Astrocyte (in vitro differentiated cells and primary cell): ENCODE measurements around the gene PTGIR. TPM values are rescaled to one million over a fixed set of nuclear protein-coding genes. Genes with fewer than 3 reads are reported as not detected.

Source experiments
- DNase-seq: peaks from one replicate; pipeline ENCODE4 v3.0.0-alpha.2; 2010; ENCODE audit warnings: low read depth
- FAIRE-seq: peaks from 2 replicates; lab custom pipeline; 2011; peaks lifted over from hg19 to GRCh38; lab: Jason Lieb, UNC
- H2AFZ ChIP-seq: 2 replicates; pipeline ENCODE4 v1.6.0; 2012; ENCODE audit warnings: low read depth, low read length, inconsistent platforms
- H3K27ac ChIP-seq: 2 replicates; pipeline ENCODE4 v1.5.1; 2011; ENCODE audit warnings: low read depth, low read length, inconsistent platforms
- H3K27me3 ChIP-seq: 2 replicates; pipeline ENCODE4 v1.6.0; 2011; ENCODE audit warnings: low read length, inconsistent platforms; ENCODE audit not compliant: insufficient read depth
- H3K36me3 ChIP-seq: 2 replicates; pipeline ENCODE4 v1.5.1; 2011; ENCODE audit warnings: low read length, inconsistent platforms; ENCODE audit not compliant: insufficient read depth
- H3K4me1 ChIP-seq: 2 replicates; pipeline ENCODE4 v1.5.1; 2011; ENCODE audit warnings: low read length, inconsistent platforms; ENCODE audit not compliant: insufficient read depth
- H3K4me2 ChIP-seq: 2 replicates; pipeline ENCODE4 v1.6.0; 2012; ENCODE audit warnings: low read length, inconsistent platforms
- H3K4me3 ChIP-seq: 2 replicates; pipeline ENCODE4 v1.5.1; 2011; ENCODE audit warnings: low read depth, mild to moderate bottlenecking, low read length, inconsistent platforms; ENCODE audit not compliant: insufficient read depth
- H3K79me2 ChIP-seq: 2 replicates; pipeline ENCODE4 v1.6.0; 2012; ENCODE audit warnings: mild to moderate bottlenecking, low read length, inconsistent platforms; ENCODE audit not compliant: insufficient read depth
- H3K9ac ChIP-seq: 2 replicates; pipeline ENCODE4 v1.6.0; 2012; ENCODE audit warnings: mild to moderate bottlenecking, low read length, inconsistent platforms
- H3K9me3 ChIP-seq: 2 replicates; pipeline ENCODE4 v1.5.1; 2012; ENCODE audit warnings: low read depth, mild to moderate bottlenecking, low read length, inconsistent platforms; ENCODE audit not compliant: insufficient read depth
- H4K20me1 ChIP-seq: 2 replicates; pipeline ENCODE4 v1.6.0; 2012; ENCODE audit warnings: low read length, inconsistent platforms; ENCODE audit not compliant: insufficient read depth
- H3K27ac Mint-ChIP-seq: one replicate; pipeline ENCODE4 v1.8.0; 2021; ENCODE audit warnings: mild to moderate bottlenecking, mixed read lengths; ENCODE audit not compliant: unreplicated experiment
- H3K27me3 Mint-ChIP-seq: one replicate; pipeline ENCODE4 v1.8.0; 2021; ENCODE audit warnings: low read depth, mixed read lengths; ENCODE audit not compliant: unreplicated experiment
- H3K36me3 Mint-ChIP-seq: one replicate; pipeline ENCODE4 v1.8.0; 2021; ENCODE audit warnings: low read depth, mixed read lengths; ENCODE audit not compliant: unreplicated experiment
- H3K4me1 Mint-ChIP-seq: one replicate; pipeline ENCODE4 v1.8.0; 2021; ENCODE audit warnings: low read depth, mixed read lengths; ENCODE audit not compliant: unreplicated experiment
- H3K4me3 Mint-ChIP-seq: one replicate; pipeline ENCODE4 v1.8.0; 2021; ENCODE audit warnings: mild to moderate bottlenecking, moderate library complexity, mixed read lengths; ENCODE audit not compliant: unreplicated experiment
- H3K9me3 Mint-ChIP-seq: one replicate; pipeline ENCODE4 v1.8.0; 2021; ENCODE audit warnings: mild to moderate bottlenecking, mixed read lengths; ENCODE audit not compliant: unreplicated experiment
- EZH2 ChIP-seq: IDR thresholded peaks from 2 replicates; pipeline ENCODE4 v1.6.1; 2012; ENCODE audit warnings: mild to moderate bottlenecking, low read length, inconsistent platforms; ENCODE audit not compliant: insufficient read depth
- total RNA-seq: library from RNA; stranded (reverse); gene quantifications from 2 replicates; pipeline ENCODE4 v1.2.1, GENCODE V29; 2021
- TF ChIP-seq, protein P1 (sequence below): IDR thresholded peaks from 2 replicates; pipeline ENCODE4 v1.5.1; 2011; ENCODE audit warnings: low read depth, mild to moderate bottlenecking, inconsistent platforms, low read length, moderate library complexity; ENCODE audit not compliant: insufficient read depth

PTGIR gene
- total RNA-seq, 1 donor from 2014 or later, result 0.52 TPM

DNA sequence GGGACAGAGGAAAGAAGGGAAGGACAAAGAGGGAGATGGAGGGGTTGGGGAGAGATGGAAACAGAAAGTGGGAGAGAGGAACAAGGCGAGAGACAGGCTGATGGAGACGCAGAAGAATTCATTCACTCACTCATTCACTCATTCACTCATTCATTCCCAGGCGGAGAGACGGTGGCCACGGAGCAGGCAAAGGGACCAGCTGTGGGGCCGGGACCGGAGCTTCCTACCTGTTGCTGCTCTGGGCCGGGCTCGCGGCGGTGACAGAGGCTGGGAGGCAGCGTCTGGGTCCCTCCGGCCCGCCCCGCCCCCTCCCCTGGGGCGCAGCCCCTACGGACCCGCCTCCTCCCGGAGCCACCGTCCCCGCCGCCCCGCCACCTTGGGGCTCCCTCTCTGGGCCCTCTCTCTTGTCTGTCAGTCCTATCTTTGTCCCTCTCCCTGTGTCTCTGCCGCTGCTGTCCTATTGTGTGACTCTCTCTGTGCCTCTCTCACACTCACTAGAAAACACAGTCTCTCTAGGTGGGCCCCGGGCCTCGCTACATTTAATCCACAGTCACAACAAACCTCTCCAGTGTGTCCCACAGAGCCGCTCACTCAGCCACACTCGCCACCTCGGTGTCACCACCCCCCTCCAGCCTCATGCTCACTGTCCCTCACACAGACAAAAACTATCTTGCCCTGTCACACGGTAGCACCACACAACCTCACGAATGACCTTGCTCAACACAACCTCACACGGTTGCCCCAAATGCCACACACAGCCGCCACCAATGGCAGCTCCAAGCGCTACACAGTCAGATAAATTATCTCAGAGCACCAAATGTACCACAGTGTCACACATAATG, 11.3 kb upstream of the PTGIR start, which contains the start of gene GNG8:
TSS of gene GNG8 (minus strand) at position 283 of the 842 bp plus-strand sequence. CDS start 1,520 bp downstream, outside the sequence.
- Histone ChIP-seq H3K27ac (no peak within 1 kb of the TSS), H4K20me1 (no peaks in the 10 kb centered on the region), H2AFZ (no peak within 1 kb of the TSS), H3K4me1 (peaks cover 26% of the 10 kb centered on the region), H3K4me2 (peak within 1 kb of the TSS; percentile 36), H3K79me2 (no peaks in the 10 kb centered on the region), H3K27me3 (peaks cover 7% of the 10 kb centered on the region), H3K9ac (no peak within 1 kb of the TSS), H3K9me3 (no peaks in the 10 kb centered on the region), H3K4me3 (no peak within 1 kb of the TSS), H3K36me3 (no peaks in the 10 kb centered on the region)
- Mint-ChIP-seq H3K27ac (no peak within 1 kb of the TSS), H3K4me3 (peak within 1 kb of the TSS; percentile 46), H3K36me3 (no peaks in the 10 kb centered on the region), H3K9me3 (peaks cover 2% of the 10 kb centered on the region), H3K4me1 (peaks cover 15% of the 10 kb centered on the region), H3K27me3 (peaks cover 8% of the 10 kb centered on the region)
- no peak for TF ChIP-seq EZH2
- TF ChIP-seq, protein P1, sequence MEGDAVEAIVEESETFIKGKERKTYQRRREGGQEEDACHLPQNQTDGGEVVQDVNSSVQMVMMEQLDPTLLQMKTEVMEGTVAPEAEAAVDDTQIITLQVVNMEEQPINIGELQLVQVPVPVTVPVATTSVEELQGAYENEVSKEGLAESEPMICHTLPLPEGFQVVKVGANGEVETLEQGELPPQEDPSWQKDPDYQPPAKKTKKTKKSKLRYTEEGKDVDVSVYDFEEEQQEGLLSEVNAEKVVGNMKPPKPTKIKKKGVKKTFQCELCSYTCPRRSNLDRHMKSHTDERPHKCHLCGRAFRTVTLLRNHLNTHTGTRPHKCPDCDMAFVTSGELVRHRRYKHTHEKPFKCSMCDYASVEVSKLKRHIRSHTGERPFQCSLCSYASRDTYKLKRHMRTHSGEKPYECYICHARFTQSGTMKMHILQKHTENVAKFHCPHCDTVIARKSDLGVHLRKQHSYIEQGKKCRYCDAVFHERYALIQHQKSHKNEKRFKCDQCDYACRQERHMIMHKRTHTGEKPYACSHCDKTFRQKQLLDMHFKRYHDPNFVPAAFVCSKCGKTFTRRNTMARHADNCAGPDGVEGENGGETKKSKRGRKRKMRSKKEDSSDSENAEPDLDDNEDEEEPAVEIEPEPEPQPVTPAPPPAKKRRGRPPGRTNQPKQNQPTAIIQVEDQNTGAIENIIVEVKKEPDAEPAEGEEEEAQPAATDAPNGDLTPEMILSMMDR, result no peak
- FAIRE-seq, result no peak
- no peak for DNase-seq

- no peak for DNase-seq
- Histone ChIP-seq H3K79me2 (no peaks in the 10 kb centered on the region), H3K9me3 (no peaks in the 10 kb centered on the region), H3K27me3 (peaks cover 7% of the 10 kb centered on the region), H3K9ac (no peak overlapping the region), H2AFZ (peak overlapping the region; percentile 41), H3K27ac (no peak overlapping the region), H3K4me2 (peak overlapping the region; percentile 75), H3K36me3 (no peaks in the 10 kb centered on the region), H3K4me1 (peaks cover 29% of the 10 kb centered on the region), H3K4me3 (no peak overlapping the region), H4K20me1 (no peaks in the 10 kb centered on the region)
- no peaks in the 10 kb centered on the region for H3K36me3 Mint-ChIP-seq
- H3K9me3 Mint-ChIP-seq, result peaks cover 2% of the 10 kb centered on the region
- H3K27ac Mint-ChIP-seq, result no peak overlapping the region
- TF ChIP-seq EZH2, result peak; percentile 66
- TF ChIP-seq, protein P1, result no peak
- FAIRE-seq, result no peak
- peaks cover 8% of the 10 kb centered on the region for H3K27me3 Mint-ChIP-seq
- peaks cover 15% of the 10 kb centered on the region for H3K4me1 Mint-ChIP-seq
- peak overlapping the region; percentile 72 for H3K4me3 Mint-ChIP-seq
These were observed 9.8 kb upstream of the PTGIR start for GRCh38 chr19:46634656-46635218.
